Measurements from ENCODE around the gene DTD2.

GRCh38 chr14:31445703-31446102, 11.6 kb downstream of the DTD2 start:
- TF ChIP-seq EZH2 (IDR thresholded peaks at IDR 0.05; ENCODE audit: insufficient read depth, poor library complexity, severe bottlenecking) (no peak), EZH2phosphoT487 (IDR thresholded peaks at IDR 0.05; ENCODE audit: insufficient read depth, low read depth) (no peak)

Data from GM23248 (cell line).